ENCODE measurements around the gene KSR1.

Gene KSR1

GRCh38 chr17:27535178-27535928, 79.1 kb downstream of the KSR1 start:
- no peak for DNase-seq (ENCODE audit: low read depth in 2 of 2)

GRCh38 chr17:27535975-27536374, 79.7 kb downstream of the KSR1 start:
- no peak for DNase-seq (ENCODE audit: low read depth in 2 of 2)

GRCh38 chr17:27536781-27537180, 80.5 kb downstream of the KSR1 start:
- no peak for DNase-seq (ENCODE audit: low read depth in 2 of 2)

GRCh38 chr17:27538156-27538955, 82.1 kb downstream of the KSR1 start:
- no peak for DNase-seq (ENCODE audit: low read depth in 2 of 2)

GRCh38 chr17:27539152-27539551, 82.9 kb downstream of the KSR1 start:
- no peak for DNase-seq (ENCODE audit: low read depth in 2 of 2)

- DNase-seq (ENCODE audit: low read depth in 2 of 2), result no peak
These were observed 83.6 kb downstream of the KSR1 start for GRCh38 chr17:27539794-27540317.

- no peak for DNase-seq (ENCODE audit: low read depth in 2 of 2)
These were observed 84.3 kb downstream of the KSR1 start for GRCh38 chr17:27540318-27541101.

- DNase-seq (ENCODE audit: low read depth in 2 of 2), result no peak
These were observed 85.2 kb downstream of the KSR1 start for GRCh38 chr17:27541301-27542023.

- DNase-seq (ENCODE audit: low read depth in 2 of 2), result no peak
These were observed 86.7 kb downstream of the KSR1 start for GRCh38 chr17:27542841-27543463.

- no peak for DNase-seq (ENCODE audit: low read depth in 2 of 2)
These were observed 87.2 kb downstream of the KSR1 start for GRCh38 chr17:27543464-27543856.

GRCh38 chr17:27543958-27544349, 87.7 kb downstream of the KSR1 start:
- DNase-seq (ENCODE audit: low read depth in 2 of 2), result no peak

- DNase-seq (ENCODE audit: low read depth in 2 of 2), result peak in 1 of 2 donors; percentile 21
These were observed 88.3 kb downstream of the KSR1 start for GRCh38 chr17:27544350-27545131.

GRCh38 chr17:27545562-27546229, 89.4 kb downstream of the KSR1 start:
- no peak for DNase-seq (ENCODE audit: low read depth in 2 of 2)

GRCh38 chr17:27546624-27547300, 90.5 kb downstream of the KSR1 start:
- DNase-seq (ENCODE audit: low read depth in 2 of 2), result no peak

GRCh38 chr17:27547301-27547683, 91.0 kb downstream of the KSR1 start:
- no peak for DNase-seq (ENCODE audit: low read depth in 2 of 2)

GRCh38 chr17:27548369-27548768, 92.1 kb downstream of the KSR1 start:
- no peak for DNase-seq (ENCODE audit: low read depth in 2 of 2)

GRCh38 chr17:27549251-27549893, 93.1 kb downstream of the KSR1 start:
- no peak for DNase-seq (ENCODE audit: low read depth in 2 of 2)

- DNase-seq (ENCODE audit: low read depth in 2 of 2), result no peak
These were observed 94.2 kb downstream of the KSR1 start for GRCh38 chr17:27550291-27550930.

Measured in stimulated activated CD4-positive, alpha-beta T cell treated with anti-CD3 and anti-CD28 coated beads, Interleukin-1b, Interleukin-23, amount 100 ng/mL, for 4 hours (primary cell).